Endothelial cell of umbilical vein (primary cell): ENCODE data around the gene RIBC2. TPM values are rescaled to one million over a fixed set of nuclear protein-coding genes. Genes with fewer than 3 reads are reported as not detected.

ENCODE experiments used
- BruUV-seq: library from RNA; stranded (reverse); fragments of 400-500 nt; replicated peaks from 2 replicates; lab custom pipeline; 2021; lab: Mats Ljungman, UMichigan
- CTCF ChIA-PET: fragments of 300-600, 350-600 bp; sonication (Branson Sonifier 250); formaldehyde crosslinking; loops from one replicate; lab custom pipeline; 2021; ENCODE audit warnings: antibody characterized with exemption, inconsistent platforms; lab: Charles Lee
- POLR2A ChIA-PET: fragments of 300-600, 350-600 bp; sonication (Branson Sonifier 250); formaldehyde crosslinking; loops from one replicate; lab custom pipeline; 2021; ENCODE audit warnings: antibody characterized with exemption, inconsistent platforms; lab: Charles Lee
- DNase-seq: peaks from one replicate; pipeline ENCODE4 v3.0.0-alpha.2; 2011; ENCODE audit warnings: low read depth, low spot score
- FAIRE-seq: peaks from 2 replicates; lab custom pipeline; 2011; peaks lifted over from hg19 to GRCh38; lab: Jason Lieb, UNC
- H2AFZ ChIP-seq: 2 replicates; pipeline ENCODE4 v1.6.0; 2012; ENCODE audit warnings: low read depth, low read length, control low read depth, inconsistent platforms
- H3K27ac ChIP-seq: 2 replicates; pipeline ENCODE4 v1.5.1; 2011; ENCODE audit warnings: low read depth, mild to moderate bottlenecking, control low read depth, low read length, moderate library complexity; ENCODE audit not compliant: insufficient read depth
- H3K27me3 ChIP-seq, 2 experiments: 2 replicates each; pipeline versions ENCODE4 v1.6.0 to v1.6.1; 2011; ENCODE audit warnings: low read length in 2 of 2, mixed read lengths in 1 of 2; ENCODE audit not compliant: control insufficient read depth in 2 of 2, insufficient read depth in 2 of 2
- H3K36me3 ChIP-seq, 2 experiments: 2 replicates in 1 of 2; 3 replicates in 1 of 2; pipeline ENCODE4 v1.5.1; 2011; ENCODE audit warnings: low read length in 2 of 2, mild to moderate bottlenecking in 1 of 2, moderate library complexity in 1 of 2; ENCODE audit not compliant: control insufficient read depth in 2 of 2, insufficient read depth in 2 of 2; ENCODE audit errors: extremely low read depth in 1 of 2
- H3K4me1 ChIP-seq: 3 replicates; pipeline ENCODE4 v1.5.1; 2011; ENCODE audit warnings: mild to moderate bottlenecking, low read length; ENCODE audit not compliant: control insufficient read depth, insufficient read depth; ENCODE audit errors: extremely low read depth
- H3K4me2 ChIP-seq: 2 replicates; pipeline ENCODE4 v1.6.1; 2011; ENCODE audit warnings: low read length, control low read depth, mixed read lengths; ENCODE audit not compliant: insufficient read depth
- H3K4me3 ChIP-seq, 3 experiments: fragments of 200-600 bp in 1 of 3; sonication (generic), shearing (Covaris generic) in 1 of 3; replicated peaks in 1 of 3; 2 replicates each; pipeline ENCODE4 v1.5.1; 2011 to 2016; ENCODE audit warnings: control low read depth in 3 of 3, low read length in 3 of 3, mild to moderate bottlenecking in 2 of 3, inconsistent platforms in 1 of 3, low read depth in 1 of 3, moderate library complexity in 1 of 3; ENCODE audit not compliant: insufficient read depth in 1 of 3
- H3K79me2 ChIP-seq: 2 replicates; pipeline ENCODE4 v1.6.0; 2012; ENCODE audit warnings: low read length, inconsistent platforms; ENCODE audit not compliant: control insufficient read depth, insufficient read depth
- H3K9ac ChIP-seq: replicated peaks from 2 replicates; pipeline ENCODE3; 2011; ENCODE audit warnings: low read length, control low read depth; ENCODE audit not compliant: insufficient read depth; ENCODE audit errors: extremely low read depth
- H3K9me1 ChIP-seq: replicated peaks from 3 replicates; pipeline ENCODE4 v1.6.0; 2011; ENCODE audit warnings: mild to moderate bottlenecking, low read length; ENCODE audit not compliant: control insufficient read depth, insufficient read depth; ENCODE audit errors: extremely low read depth
- H3K9me3 ChIP-seq: replicated peaks from 2 replicates; pipeline ENCODE4 v1.5.1; 2012; ENCODE audit warnings: low read length, inconsistent platforms; ENCODE audit not compliant: control insufficient read depth, insufficient read depth
- H4K20me1 ChIP-seq: replicated peaks from 2 replicates; pipeline ENCODE3; 2011; ENCODE audit warnings: mild to moderate bottlenecking, low read length; ENCODE audit not compliant: control insufficient read depth, insufficient read depth; ENCODE audit errors: extremely low read depth
- EZH2 ChIP-seq: IDR thresholded peaks from 2 replicates; pipeline ENCODE4 v1.6.1; 2012; ENCODE audit warnings: borderline replicate concordance, low read depth, mild to moderate bottlenecking, moderate library complexity, low read length, inconsistent platforms; ENCODE audit not compliant: severe bottlenecking
- FOS ChIP-seq: IDR thresholded peaks from 2 replicates; pipeline ENCODE4 v1.6.1; 2011; ENCODE audit warnings: mild to moderate bottlenecking, low read length, moderate library complexity, borderline replicate concordance; ENCODE audit not compliant: insufficient read depth
- GATA2 ChIP-seq: IDR thresholded peaks from 2 replicates; pipeline ENCODE4 v1.7.0; 2011; ENCODE audit warnings: low read depth, mild to moderate bottlenecking, moderate library complexity, mixed read lengths, low read length; ENCODE audit not compliant: insufficient read length, insufficient read depth
- JUN ChIP-seq: IDR thresholded peaks from 2 replicates; pipeline ENCODE4 v1.6.1; 2011; ENCODE audit warnings: borderline replicate concordance, low read depth; ENCODE audit not compliant: insufficient read length, insufficient read depth
- MAX ChIP-seq: IDR thresholded peaks from 2 replicates; pipeline ENCODE4 v1.6.1; 2011; ENCODE audit not compliant: insufficient read depth, insufficient read length
- MYC ChIP-seq: IDR thresholded peaks from one replicate; pipeline ENCODE4 v1.6.1; 2011; ENCODE audit warnings: mild to moderate bottlenecking, low read depth, low read length
- POLR2A ChIP-seq: IDR thresholded peaks from 2 replicates; pipeline ENCODE4 v1.6.1; 2012; ENCODE audit warnings: low read depth, mild to moderate bottlenecking, control low read depth, low read length
- POLR2AphosphoS5 ChIP-seq: IDR thresholded peaks from 2 replicates; pipeline ENCODE4 v1.6.1; 2012; ENCODE audit warnings: low read depth, mild to moderate bottlenecking, control low read depth, low read length, moderate library complexity; ENCODE audit not compliant: insufficient read depth
- dilution Hi-C: fragments of 300-500 bp; cut with MboI; formaldehyde crosslinking; loops from one replicate; pipeline ENCODE4 v1.15.0; 2019; ENCODE audit warnings: low sequenced_read_pairs; ENCODE audit not compliant: extremely low pct_ligation_motif_present
- intact Hi-C: fragments of 100-400 bp; cut with micrococcal nuclease; formaldehyde crosslinking; loops from one replicate; pipeline ENCODE4 v1.10.0; 2022
- polyA plus RNA-seq, 4 experiments: library from polyadenylated mRNA; depleted of rRNA in 3 of 4; stranded (reverse) in 3 of 4; unstranded in 1 of 4; fragments of >200 nt; gene quantifications; 2 replicates each; pipeline versions ENCODE4 v1.2.1 to v1.2.3, GENCODE V29; 2011 to 2012; ENCODE audit warnings: missing spikeins in 1 of 4
- total RNA-seq: library from RNA; stranded (reverse); gene quantifications from 2 replicates; pipeline ENCODE4 v1.2.3, GENCODE V29; 2021
- TF ChIP-seq, protein P1 (sequence below), 2 donors: IDR thresholded peaks; 1 replicate in 1 of 2; 2 replicates in 1 of 2; pipeline ENCODE4 v1.5.1; 2011; ENCODE audit warnings: low read length in 2 of 2, mild to moderate bottlenecking in 2 of 2, moderate library complexity in 2 of 2, control low read depth in 1 of 2, inconsistent platforms in 1 of 2, low read depth in 1 of 2; ENCODE audit not compliant: insufficient read depth in 1 of 2; ENCODE audit errors: extremely low read depth in 1 of 2

Gene RIBC2
- total and polyA plus RNA-seq, 2 donors (not counting 3 experiments of a cell fraction or from before 2014, with no cell fraction given): 1.2 to 5.7 TPM

DNA sequence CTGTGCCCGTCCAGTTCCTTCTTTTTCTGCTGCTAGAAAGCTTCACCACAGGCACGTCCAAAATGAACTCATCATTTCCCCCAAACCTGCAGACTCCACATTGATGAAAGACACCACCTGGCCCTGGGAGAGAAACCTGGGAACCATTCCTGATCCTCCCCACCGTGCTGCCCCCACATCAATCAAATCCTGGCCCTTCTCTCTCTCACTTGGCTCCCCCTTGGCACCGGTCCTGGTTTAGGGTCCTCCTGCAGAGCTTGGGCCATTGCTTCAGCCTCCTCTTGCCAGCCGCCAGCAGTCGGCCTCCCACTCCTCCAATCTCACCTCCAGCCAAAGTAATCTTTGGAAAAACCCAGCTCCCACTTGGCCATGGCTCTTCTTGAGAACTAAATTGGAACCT lies 38.5 kb downstream of the RIBC2 start:
- intact Hi-C loops (no loop called here), dilution Hi-C loops (no loop called here)
- TF ChIP-seq MAX (no peak), FOS (no peak), MYC (no peak), POLR2A (no peak), GATA2 (no peak), EZH2 (no peak), POLR2AphosphoS5 (no peak), JUN (no peak)
- TF ChIP-seq, protein P1, sequence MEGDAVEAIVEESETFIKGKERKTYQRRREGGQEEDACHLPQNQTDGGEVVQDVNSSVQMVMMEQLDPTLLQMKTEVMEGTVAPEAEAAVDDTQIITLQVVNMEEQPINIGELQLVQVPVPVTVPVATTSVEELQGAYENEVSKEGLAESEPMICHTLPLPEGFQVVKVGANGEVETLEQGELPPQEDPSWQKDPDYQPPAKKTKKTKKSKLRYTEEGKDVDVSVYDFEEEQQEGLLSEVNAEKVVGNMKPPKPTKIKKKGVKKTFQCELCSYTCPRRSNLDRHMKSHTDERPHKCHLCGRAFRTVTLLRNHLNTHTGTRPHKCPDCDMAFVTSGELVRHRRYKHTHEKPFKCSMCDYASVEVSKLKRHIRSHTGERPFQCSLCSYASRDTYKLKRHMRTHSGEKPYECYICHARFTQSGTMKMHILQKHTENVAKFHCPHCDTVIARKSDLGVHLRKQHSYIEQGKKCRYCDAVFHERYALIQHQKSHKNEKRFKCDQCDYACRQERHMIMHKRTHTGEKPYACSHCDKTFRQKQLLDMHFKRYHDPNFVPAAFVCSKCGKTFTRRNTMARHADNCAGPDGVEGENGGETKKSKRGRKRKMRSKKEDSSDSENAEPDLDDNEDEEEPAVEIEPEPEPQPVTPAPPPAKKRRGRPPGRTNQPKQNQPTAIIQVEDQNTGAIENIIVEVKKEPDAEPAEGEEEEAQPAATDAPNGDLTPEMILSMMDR (IDR thresholded peaks at IDR 0.05; ENCODE audit: extremely low read depth in 1 of 2, insufficient read depth in 1 of 2, low read depth in 1 of 2, low read length in 2 of 2): no peak
- Histone ChIP-seq H3K36me3 (no peaks in the 10 kb centered on the region), H3K4me2 (no peak overlapping the region), H3K27ac (no peak overlapping the region), H2AFZ (no peak overlapping the region), H3K9ac (no peak overlapping the region), H3K79me2 (no peaks in the 10 kb centered on the region), H3K27me3 (peaks cover 2% of the 10 kb centered on the region in 2 experiments), H4K20me1 (no peaks in the 10 kb centered on the region), H3K4me1 (no peaks in the 10 kb centered on the region), H3K9me1 (no peaks in the 10 kb centered on the region), H3K4me3 (no peak overlapping the region), H3K9me3 (no peaks in the 10 kb centered on the region)
- FAIRE-seq (no peak), DNase-seq (no peak)
- ChIA-PET POLR2A (no interaction called here), CTCF (no interaction called here)
- BruUV-seq: no TSS peak
